GM12892 (cell line): ENCODE data around the gene DHRS1.

Experiments used
- DNase-seq: peaks from one replicate; pipeline ENCODE4 v3.0.0; 2011; ENCODE audit not compliant: insufficient read length
- FAIRE-seq: peaks from 2 replicates; lab custom pipeline; 2011; peaks lifted over from hg19 to GRCh38; lab: Jason Lieb, UNC
- POLR2A ChIP-seq: IDR thresholded peaks from 2 replicates; pipeline ENCODE4 v1.6.1; 2011; ENCODE audit warnings: low read depth, low read length, control low read depth
- POLR2AphosphoS5 ChIP-seq: IDR thresholded peaks from 2 replicates; pipeline ENCODE4 v1.6.1; 2011; ENCODE audit warnings: low read depth, low read length, control low read depth
- TAF1 ChIP-seq: IDR thresholded peaks from 2 replicates; pipeline ENCODE4 v1.6.1; 2011; ENCODE audit warnings: low read depth, mild to moderate bottlenecking, control low read depth, low read length, borderline replicate concordance

Gene DHRS1

GRCh38 chr14:24277071-24277470 is 22.5 kb downstream of the DHRS1 start:
- TF ChIP-seq TAF1 (no peak), POLR2AphosphoS5 (no peak), POLR2A (no peak)
- FAIRE-seq, result no peak
- DNase-seq, result no peak

GRCh38 chr14:24274101-24274543 is 25.5 kb downstream of the DHRS1 start:
- DNase-seq (peak; percentile 62), FAIRE-seq (peak; percentile 90)
- TF ChIP-seq POLR2A (no peak), TAF1 (no peak), POLR2AphosphoS5 (no peak)

- no peak for DNase-seq
- TF ChIP-seq TAF1 (no peak), POLR2AphosphoS5 (no peak), POLR2A (no peak)
- FAIRE-seq, result no peak
Measured at GRCh38 chr14:24273422-24273998, 26.1 kb downstream of the DHRS1 start.

GRCh38 chr14:24272467-24272866 is 27.1 kb downstream of the DHRS1 start:
- TF ChIP-seq TAF1, result no peak
- TF ChIP-seq POLR2AphosphoS5, result no peak
- no peak for TF ChIP-seq POLR2A
- FAIRE-seq, result no peak

GRCh38 chr14:24271834-24272263 is 27.7 kb downstream of the DHRS1 start:
- DNase-seq, result no peak
- FAIRE-seq, result no peak
- TF ChIP-seq POLR2AphosphoS5 (no peak), TAF1 (no peak), POLR2A (no peak)

More at GRCh38 chr14:24272467-24272866, 27.1 kb downstream of the DHRS1 start:
- no peak for DNase-seq

GRCh38 chr14:24271134-24271833 is 28.3 kb downstream of the DHRS1 start, which contains the start of gene RABGGTA:
RABGGTA (minus strand) TSS chr14:24271597; CDS start chr14:24271115, 482 bp downstream.
- 0 out of 2 replicates have a peak, but pooled peaks have one; percentile 69 for TF ChIP-seq POLR2AphosphoS5
- TF ChIP-seq POLR2A, result peak; percentile 88; the same call in 1 of the 2 replicates
- TF ChIP-seq TAF1, result peak; percentile 60; the same call in 1 of the 2 replicates
- DNase-seq (peak; percentile 98), FAIRE-seq (peak; percentile 92)

- DNase-seq (no peak), FAIRE-seq (no peak)
- no peak for TF ChIP-seq POLR2AphosphoS5
- no peak for TF ChIP-seq TAF1
- TF ChIP-seq POLR2A, result no peak
Measured at GRCh38 chr14:24270537-24271133, 28.9 kb downstream of the DHRS1 start.

- TF ChIP-seq POLR2AphosphoS5 (no peak), POLR2A (no peak), TAF1 (no peak)
- DNase-seq (no peak), FAIRE-seq (no peak)
Measured at GRCh38 chr14:24269910-24270536, 29.6 kb downstream of the DHRS1 start.

GRCh38 chr14:24269368-24269767 is 30.2 kb downstream of the DHRS1 start:
- FAIRE-seq (no peak), DNase-seq (no peak)
- TF ChIP-seq POLR2A (no peak), TAF1 (no peak), POLR2AphosphoS5 (no peak)

GRCh38 chr14:24268225-24268624 is 31.4 kb downstream of the DHRS1 start:
- no peak for DNase-seq
- TF ChIP-seq POLR2AphosphoS5, result no peak
- TF ChIP-seq POLR2A, result no peak
- no peak for TF ChIP-seq TAF1
- FAIRE-seq, result no peak

GRCh38 chr14:24267516-24267915 is 32.1 kb downstream of the DHRS1 start:
- no peak for FAIRE-seq
- TF ChIP-seq POLR2A (no peak), POLR2AphosphoS5 (no peak), TAF1 (no peak)
- DNase-seq, result no peak
